HFFc6 (cell line): Measurements from ENCODE around the gene TSPAN3. TPM values are rescaled to one million over a fixed set of nuclear protein-coding genes. Genes with fewer than 3 reads are reported as not detected.

Experiments used
- DNase-seq: peaks from one replicate; pipeline ENCODE4 v3.0.0-alpha.2; 2018
- H3K27ac Mint-ChIP-seq: 2 replicates; pipeline ENCODE4 v1.8.0; 2020; ENCODE audit warnings: mild to moderate bottlenecking, mixed read lengths
- H3K27me3 Mint-ChIP-seq: 2 replicates; pipeline ENCODE4 v1.8.0; 2021; ENCODE audit warnings: mild to moderate bottlenecking, moderate library complexity, mixed read lengths; ENCODE audit not compliant: insufficient read depth
- H3K36me3 Mint-ChIP-seq: 2 replicates; pipeline ENCODE4 v1.8.0; 2021; ENCODE audit warnings: low read depth, mixed read lengths
- H3K4me1 Mint-ChIP-seq: 2 replicates; pipeline ENCODE4 v1.8.0; 2020; ENCODE audit warnings: low read depth, mixed read lengths
- H3K4me3 Mint-ChIP-seq: 2 replicates; pipeline ENCODE4 v1.8.0; 2020; ENCODE audit warnings: mild to moderate bottlenecking, moderate library complexity, mixed read lengths
- H3K9me3 Mint-ChIP-seq: 2 replicates; pipeline ENCODE4 v1.8.0; 2020; ENCODE audit warnings: mild to moderate bottlenecking, mixed read lengths
- total RNA-seq, 6 experiments: library from RNA; stranded (reverse); fragmentation: NEBNext Ultra II Directional; extraction: Animal tissue kit (Norgen Biotek cat#: 25700); gene quantifications; 2 replicates in 1 of 6; 3 replicates in 5 of 6; pipeline ENCODE4 v1.2.3, GENCODE V29; 2021
- TF ChIP-seq, protein P1 (sequence below): fragments of 200-600 bp; sonication (generic); IDR thresholded peaks from 2 replicates; pipeline ENCODE4 v1.5.0; 2021; ENCODE audit warnings: antibody characterized with exemption, mild to moderate bottlenecking

Gene TSPAN3
- total RNA-seq, 6 experiments from 2014 or later, result 153 to 222 (median 183) TPM

DNA sequence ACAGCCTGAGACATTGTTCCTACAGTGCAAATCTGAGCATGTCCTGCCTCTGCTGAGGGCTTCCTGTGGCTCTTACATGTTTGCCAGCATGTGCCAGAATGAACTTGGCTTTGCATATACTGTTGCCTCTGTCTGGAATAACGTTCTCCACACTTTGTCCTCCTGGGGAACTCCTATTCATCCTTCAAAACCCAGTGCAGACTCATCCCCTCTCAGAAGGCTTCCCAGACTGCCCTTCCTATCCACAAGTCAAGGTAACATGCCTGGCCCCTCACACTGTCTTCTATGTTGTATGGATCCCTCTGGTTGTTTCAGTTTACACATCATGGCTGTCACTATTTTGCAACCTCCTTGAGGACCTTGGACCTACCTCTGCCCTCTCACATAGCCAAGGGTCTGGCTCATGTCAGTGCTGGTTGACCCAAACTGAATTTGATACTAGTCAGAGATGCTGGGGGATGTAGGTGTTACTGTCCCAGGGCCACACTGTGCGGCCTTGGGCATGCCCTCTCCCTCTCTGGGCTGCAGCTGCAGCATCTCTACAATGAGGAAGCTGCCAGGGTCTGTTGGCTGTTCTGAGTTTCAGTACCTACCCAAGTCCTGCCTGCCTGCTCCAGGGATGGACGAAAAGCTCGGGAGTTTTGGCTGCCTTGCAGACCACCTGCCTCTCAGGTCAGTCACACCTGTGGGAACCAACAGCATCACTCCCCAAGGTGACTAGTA, 29.0 kb upstream of the TSPAN3 start:
- Mint-ChIP-seq H3K4me1 (peaks cover 14% of the 10 kb centered on the region), H3K4me3 (no peak overlapping the region), H3K27me3 (peaks cover 2% of the 10 kb centered on the region), H3K27ac (no peak overlapping the region), H3K36me3 (no peaks in the 10 kb centered on the region), H3K9me3 (no peaks in the 10 kb centered on the region)
- TF ChIP-seq, protein P1, sequence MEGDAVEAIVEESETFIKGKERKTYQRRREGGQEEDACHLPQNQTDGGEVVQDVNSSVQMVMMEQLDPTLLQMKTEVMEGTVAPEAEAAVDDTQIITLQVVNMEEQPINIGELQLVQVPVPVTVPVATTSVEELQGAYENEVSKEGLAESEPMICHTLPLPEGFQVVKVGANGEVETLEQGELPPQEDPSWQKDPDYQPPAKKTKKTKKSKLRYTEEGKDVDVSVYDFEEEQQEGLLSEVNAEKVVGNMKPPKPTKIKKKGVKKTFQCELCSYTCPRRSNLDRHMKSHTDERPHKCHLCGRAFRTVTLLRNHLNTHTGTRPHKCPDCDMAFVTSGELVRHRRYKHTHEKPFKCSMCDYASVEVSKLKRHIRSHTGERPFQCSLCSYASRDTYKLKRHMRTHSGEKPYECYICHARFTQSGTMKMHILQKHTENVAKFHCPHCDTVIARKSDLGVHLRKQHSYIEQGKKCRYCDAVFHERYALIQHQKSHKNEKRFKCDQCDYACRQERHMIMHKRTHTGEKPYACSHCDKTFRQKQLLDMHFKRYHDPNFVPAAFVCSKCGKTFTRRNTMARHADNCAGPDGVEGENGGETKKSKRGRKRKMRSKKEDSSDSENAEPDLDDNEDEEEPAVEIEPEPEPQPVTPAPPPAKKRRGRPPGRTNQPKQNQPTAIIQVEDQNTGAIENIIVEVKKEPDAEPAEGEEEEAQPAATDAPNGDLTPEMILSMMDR, result no peak
- DNase-seq, result no peak

DNA sequence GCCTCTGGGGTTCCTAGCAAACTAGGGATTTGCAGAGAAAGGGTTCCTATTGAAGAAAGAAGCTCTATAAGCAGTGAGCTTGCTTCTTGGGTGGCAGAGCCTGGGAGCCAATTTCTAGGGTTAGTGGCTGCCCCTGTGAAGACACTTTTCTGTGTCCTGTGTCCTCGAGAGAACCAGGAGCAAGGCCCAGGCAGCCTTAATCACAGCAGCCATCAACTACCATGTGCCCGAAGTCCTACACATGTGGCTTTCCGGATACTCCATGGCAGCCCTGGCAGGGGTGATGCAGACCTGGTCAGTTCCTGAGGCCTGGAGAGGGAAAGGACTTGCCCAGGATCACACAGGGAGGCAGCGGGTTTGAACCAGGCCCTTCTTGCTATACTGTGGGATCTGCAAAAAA, 27.7 kb upstream of the TSPAN3 start:
- H3K36me3 Mint-ChIP-seq, result no peaks in the 10 kb centered on the region
- H3K27me3 Mint-ChIP-seq, result no peaks in the 10 kb centered on the region; the same call in 1 of the 2 replicates
- no peak overlapping the region for H3K4me3 Mint-ChIP-seq
- H3K27ac Mint-ChIP-seq, result no peak overlapping the region
- H3K4me1 Mint-ChIP-seq, result peaks cover under 1% of the 10 kb centered on the region; the same call in 1 of the 2 replicates
- DNase-seq, result no peak
- H3K9me3 Mint-ChIP-seq, result no peaks in the 10 kb centered on the region
- TF ChIP-seq, protein P1, result no peak

DNA sequence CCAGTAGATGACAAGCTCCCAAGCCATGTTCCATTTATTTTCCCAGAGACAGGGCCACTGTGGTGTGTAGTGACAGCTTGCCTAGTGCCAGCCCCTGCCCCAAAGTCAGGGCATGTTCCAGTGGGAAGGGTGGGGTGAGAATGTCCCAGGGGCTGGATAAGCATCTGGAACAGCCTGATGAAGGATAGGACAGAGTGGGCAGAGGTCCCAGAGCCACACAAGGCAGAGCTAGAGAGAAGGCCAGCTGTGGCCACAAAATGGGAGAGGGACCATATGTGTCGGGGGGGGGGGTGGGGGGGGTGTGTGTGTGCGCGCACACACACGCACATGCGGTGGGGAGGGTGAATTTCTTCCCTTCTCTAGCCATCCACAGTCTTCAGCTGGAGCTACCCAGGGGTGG, 27.0 kb upstream of the TSPAN3 start:
- TF ChIP-seq, protein P1, result no peak
- H3K9me3 Mint-ChIP-seq, result no peaks in the 10 kb centered on the region
- no peak overlapping the region for H3K4me3 Mint-ChIP-seq
- H3K4me1 Mint-ChIP-seq, result no peaks in the 10 kb centered on the region
- no peaks in the 10 kb centered on the region; the same call in 1 of the 2 replicates for H3K27me3 Mint-ChIP-seq
- H3K36me3 Mint-ChIP-seq, result no peaks in the 10 kb centered on the region
- H3K27ac Mint-ChIP-seq, result no peak overlapping the region
- DNase-seq, result no peak

DNA sequence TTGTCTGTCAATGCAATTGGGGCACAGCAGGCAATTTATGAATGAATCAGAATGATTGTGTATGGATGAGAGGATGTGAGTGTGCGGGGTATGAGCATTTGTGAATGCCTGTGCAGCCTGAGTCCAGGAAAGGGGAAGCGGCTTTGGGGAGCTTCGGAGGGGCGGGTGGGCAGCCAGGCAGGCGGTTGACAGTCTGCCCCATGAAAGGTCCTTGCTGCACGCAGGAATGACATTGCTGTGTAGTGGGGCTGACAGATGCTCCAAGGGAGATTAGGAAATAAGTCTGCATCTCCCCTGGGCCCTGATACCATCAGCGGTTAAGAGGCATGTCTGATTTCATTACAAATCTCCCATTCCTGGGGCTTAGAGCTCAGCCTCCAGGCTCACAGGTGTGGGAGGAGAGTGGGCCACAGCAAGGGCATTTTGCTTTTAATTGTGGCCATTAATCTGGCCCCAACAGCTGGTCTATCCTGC, 26.4 kb upstream of the TSPAN3 start:
- Mint-ChIP-seq H3K27me3 (peaks cover 2% of the 10 kb centered on the region; the same call in 1 of the 2 replicates), H3K9me3 (no peaks in the 10 kb centered on the region), H3K27ac (no peak overlapping the region), H3K36me3 (no peaks in the 10 kb centered on the region), H3K4me1 (no peaks in the 10 kb centered on the region), H3K4me3 (no peak overlapping the region)
- no peak for DNase-seq
- TF ChIP-seq, protein P1, result no peak

DNA sequence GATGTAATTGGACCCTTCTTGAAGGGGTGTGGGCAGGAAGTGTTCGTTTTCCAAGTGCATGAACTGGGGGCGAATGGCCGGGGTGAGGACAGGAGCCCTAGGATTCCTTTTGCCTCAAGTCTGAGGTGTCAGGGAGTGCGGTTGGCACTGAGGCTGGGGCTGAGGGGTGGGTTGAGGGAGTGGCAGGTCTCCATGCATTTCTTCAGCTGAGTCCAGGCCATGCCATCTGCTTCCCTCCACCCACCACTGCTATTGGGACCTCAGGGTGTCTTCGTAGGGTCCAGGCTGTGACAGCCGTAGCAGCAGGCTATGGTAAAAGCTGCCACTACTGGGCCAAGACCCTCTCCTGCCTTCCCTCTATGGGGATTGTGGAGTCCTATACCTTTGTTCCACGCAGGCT, 25.6 kb upstream of the TSPAN3 start:
- H3K9me3 Mint-ChIP-seq, result no peaks in the 10 kb centered on the region
- no peaks in the 10 kb centered on the region for H3K4me1 Mint-ChIP-seq
- no peak overlapping the region for H3K27ac Mint-ChIP-seq
- peaks cover 2% of the 10 kb centered on the region; the same call in 1 of the 2 replicates for H3K27me3 Mint-ChIP-seq
- H3K36me3 Mint-ChIP-seq, result no peaks in the 10 kb centered on the region
- no peak overlapping the region for H3K4me3 Mint-ChIP-seq
- TF ChIP-seq, protein P1, result no peak
- DNase-seq, result no peak
